Measurements from ENCODE around the gene PDSS2.

The PDSS2 gene

GRCh38 chr6:107400616-107401147 lies 58.7 kb downstream of the PDSS2 start:
- FAIRE-seq, result no peak
- DNase-seq (ENCODE audit: insufficient read length, low spot score), result no peak
- TF ChIP-seq POLR2AphosphoS5 (IDR thresholded peaks at IDR 0.05; ENCODE audit: low read depth, low read length), result no peak
- TF ChIP-seq TAF1 (IDR thresholded peaks at IDR 0.05; ENCODE audit: low read depth, low read length), result no peak
- no peak for TF ChIP-seq POLR2A (IDR thresholded peaks at IDR 0.05; ENCODE audit: low read depth, low read length)

GRCh38 chr6:107399935-107400334 lies 59.4 kb downstream of the PDSS2 start:
- DNase-seq (ENCODE audit: insufficient read length, low spot score) (no peak), FAIRE-seq (no peak)
- no peak for TF ChIP-seq SPI1 (IDR thresholded peaks at IDR 0.05; ENCODE audit: low read depth, low read length)

DNA sequence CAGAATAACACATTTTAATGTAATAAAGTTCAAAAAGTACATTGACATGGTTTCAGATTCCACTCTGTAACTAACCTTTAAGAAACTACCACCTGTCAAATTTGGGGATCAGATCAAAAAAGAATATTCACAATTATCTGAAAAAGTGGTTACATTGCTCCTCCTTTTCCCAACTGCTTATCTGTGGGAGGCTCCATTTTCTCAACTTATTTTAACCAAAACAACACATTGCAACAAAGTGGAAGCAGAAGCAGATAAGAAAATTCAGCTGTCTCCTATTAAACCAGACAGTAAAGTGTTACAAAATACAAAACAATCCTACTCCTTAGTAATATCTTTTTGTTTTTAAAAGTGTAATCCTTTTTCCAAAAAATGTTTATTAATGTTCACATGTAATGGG lies 61.4 kb downstream of the PDSS2 start:
- no peak for TF ChIP-seq POU2F2 (IDR thresholded peaks at IDR 0.05; ENCODE audit: low read depth, low read length)
- TF ChIP-seq POLR2A (IDR thresholded peaks at IDR 0.05; ENCODE audit: low read depth, low read length), result no peak
- no peak for TF ChIP-seq TAF1 (IDR thresholded peaks at IDR 0.05; ENCODE audit: low read depth, low read length)
- DNase-seq (ENCODE audit: insufficient read length, low spot score) (no peak), FAIRE-seq (no peak)

DNA sequence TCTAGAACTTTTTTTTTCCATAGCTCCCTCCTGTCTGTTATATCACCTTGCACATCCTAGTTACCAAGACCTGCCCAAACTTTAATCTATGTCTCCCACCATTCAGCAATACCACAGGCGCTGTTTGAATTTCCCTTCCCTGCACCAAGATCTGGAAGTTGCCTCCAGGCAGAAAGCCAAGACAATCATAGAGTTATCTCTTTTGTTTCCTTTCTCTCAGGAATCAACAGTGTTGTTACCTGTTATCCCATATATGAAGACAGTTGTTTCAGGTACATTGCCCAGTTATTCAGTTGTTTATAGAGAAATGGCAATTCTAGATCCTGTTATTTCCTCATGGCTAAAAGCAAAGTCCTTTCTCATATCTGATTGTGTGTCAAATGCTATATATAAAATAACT lies 63.2 kb downstream of the PDSS2 start:
- no peak for DNase-seq (ENCODE audit: insufficient read length, low spot score)
- no peak for TF ChIP-seq POLR2A (IDR thresholded peaks at IDR 0.05; ENCODE audit: low read depth, low read length)
- TF ChIP-seq SPI1 (IDR thresholded peaks at IDR 0.05; ENCODE audit: low read depth, low read length), result no peak
- TF ChIP-seq POU2F2 (IDR thresholded peaks at IDR 0.05; ENCODE audit: low read depth, low read length), result no peak
- no peak for TF ChIP-seq POLR2AphosphoS5 (IDR thresholded peaks at IDR 0.05; ENCODE audit: low read depth, low read length)
- TF ChIP-seq PAX5 (IDR thresholded peaks at IDR 0.05; ENCODE audit: insufficient read depth, low read length, severe bottlenecking), result no peak
- TF ChIP-seq TAF1 (IDR thresholded peaks at IDR 0.05; ENCODE audit: low read depth, low read length), result no peak
- no peak for FAIRE-seq

GRCh38 chr6:107392069-107392468 lies 67.3 kb downstream of the PDSS2 start:
- DNase-seq (ENCODE audit: insufficient read length, low spot score) (no peak), FAIRE-seq (no peak)
- no peak for TF ChIP-seq TAF1 (IDR thresholded peaks at IDR 0.05; ENCODE audit: low read depth, low read length)
- TF ChIP-seq POLR2AphosphoS5 (IDR thresholded peaks at IDR 0.05; ENCODE audit: low read depth, low read length), result no peak
- no peak for TF ChIP-seq PAX5 (IDR thresholded peaks at IDR 0.05; ENCODE audit: insufficient read depth, low read length, severe bottlenecking)
- no peak for TF ChIP-seq POLR2A (IDR thresholded peaks at IDR 0.05; ENCODE audit: low read depth, low read length)
- no peak for TF ChIP-seq POU2F2 (IDR thresholded peaks at IDR 0.05; ENCODE audit: low read depth, low read length)
- no peak for TF ChIP-seq SPI1 (IDR thresholded peaks at IDR 0.05; ENCODE audit: low read depth, low read length)

GRCh38 chr6:107390685-107391435 lies 68.5 kb downstream of the PDSS2 start:
- FAIRE-seq (no peak), DNase-seq (ENCODE audit: insufficient read length, low spot score) (no peak)
- no peak for TF ChIP-seq POU2F2 (IDR thresholded peaks at IDR 0.05; ENCODE audit: low read depth, low read length)

- no peak for TF ChIP-seq TAF1 (IDR thresholded peaks at IDR 0.05; ENCODE audit: low read depth, low read length)
- FAIRE-seq, result no peak
- no peak for DNase-seq (ENCODE audit: insufficient read length, low spot score)
Observed at GRCh38 chr6:107390056-107390455, 69.3 kb downstream of the PDSS2 start.

DNA sequence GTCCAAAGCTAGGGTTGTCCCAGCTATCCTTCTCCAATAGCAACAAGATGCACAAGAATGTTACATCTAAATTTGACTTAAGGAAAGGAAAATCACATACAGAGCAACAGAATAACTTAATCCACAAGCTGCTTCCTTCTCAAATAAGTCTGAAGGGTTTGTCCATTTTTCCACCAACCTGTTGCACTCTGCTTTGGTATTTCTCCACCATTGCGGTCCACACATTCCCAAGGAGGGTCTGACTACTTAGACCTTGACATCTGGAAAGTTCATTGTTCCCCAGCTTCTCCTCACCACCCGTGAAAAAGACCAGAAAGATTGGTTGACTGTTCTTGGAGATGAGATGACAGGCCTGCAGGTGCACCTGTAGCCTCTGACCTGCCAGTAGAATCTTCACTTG lies 72.5 kb downstream of the PDSS2 start:
- TF ChIP-seq PAX5 (IDR thresholded peaks at IDR 0.05; ENCODE audit: insufficient read depth, low read length, severe bottlenecking) (no peak), POLR2A (IDR thresholded peaks at IDR 0.05; ENCODE audit: low read depth, low read length) (no peak), TAF1 (IDR thresholded peaks at IDR 0.05; ENCODE audit: low read depth, low read length) (no peak), SPI1 (IDR thresholded peaks at IDR 0.05; ENCODE audit: low read depth, low read length) (no peak), POU2F2 (IDR thresholded peaks at IDR 0.05; ENCODE audit: low read depth, low read length) (no peak), POLR2AphosphoS5 (IDR thresholded peaks at IDR 0.05; ENCODE audit: low read depth, low read length) (no peak)
- DNase-seq (ENCODE audit: insufficient read length, low spot score) (no peak), FAIRE-seq (no peak)

DNA sequence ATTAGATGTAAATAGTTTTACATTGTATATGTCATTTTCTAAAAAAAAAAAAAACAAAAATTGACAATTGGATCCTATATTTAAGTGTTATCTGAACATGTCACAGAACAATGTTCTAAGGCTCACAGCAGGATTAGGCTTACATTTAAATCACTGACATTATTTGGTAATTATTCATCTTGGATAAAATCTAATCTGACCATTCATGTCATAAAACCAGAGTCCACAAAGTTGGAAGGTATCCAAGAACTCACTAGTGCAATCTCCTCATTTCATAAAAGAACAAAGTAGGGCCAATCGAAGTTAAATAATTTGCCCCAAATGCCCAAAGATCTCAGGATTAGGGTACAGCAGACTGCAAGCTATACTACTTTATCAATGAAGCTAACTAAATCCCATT lies 73.0 kb downstream of the PDSS2 start:
- TF ChIP-seq POU2F2 (IDR thresholded peaks at IDR 0.05; ENCODE audit: low read depth, low read length), result no peak
- TF ChIP-seq SPI1 (IDR thresholded peaks at IDR 0.05; ENCODE audit: low read depth, low read length), result no peak
- TF ChIP-seq TAF1 (IDR thresholded peaks at IDR 0.05; ENCODE audit: low read depth, low read length), result no peak
- TF ChIP-seq POLR2A (IDR thresholded peaks at IDR 0.05; ENCODE audit: low read depth, low read length), result no peak
- no peak for TF ChIP-seq POLR2AphosphoS5 (IDR thresholded peaks at IDR 0.05; ENCODE audit: low read depth, low read length)
- TF ChIP-seq PAX5 (IDR thresholded peaks at IDR 0.05; ENCODE audit: insufficient read depth, low read length, severe bottlenecking), result no peak
- DNase-seq (ENCODE audit: insufficient read length, low spot score) (no peak), FAIRE-seq (no peak)

DNA sequence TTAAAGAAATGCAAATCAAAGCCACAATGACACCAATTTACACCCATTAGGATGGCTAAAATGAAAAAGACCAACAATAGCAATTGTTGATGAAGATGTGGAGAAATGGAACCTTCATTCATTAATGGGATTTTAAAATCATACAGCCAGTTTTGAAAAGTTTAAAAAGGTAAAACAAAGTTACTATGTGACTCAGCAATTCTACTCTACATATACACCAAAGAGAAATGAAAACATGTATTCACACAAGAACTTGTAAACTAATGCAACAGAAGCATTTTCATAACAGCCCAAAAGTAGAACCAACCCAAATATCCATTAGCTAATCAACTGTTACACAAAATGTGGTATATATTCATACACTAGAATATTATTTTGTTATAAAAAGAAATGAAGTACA lies 75.7 kb downstream of the PDSS2 start:
- TF ChIP-seq TAF1 (IDR thresholded peaks at IDR 0.05; ENCODE audit: low read depth, low read length) (no peak), POU2F2 (IDR thresholded peaks at IDR 0.05; ENCODE audit: low read depth, low read length) (no peak), PAX5 (IDR thresholded peaks at IDR 0.05; ENCODE audit: insufficient read depth, low read length, severe bottlenecking) (no peak), SPI1 (IDR thresholded peaks at IDR 0.05; ENCODE audit: low read depth, low read length) (no peak), POLR2AphosphoS5 (IDR thresholded peaks at IDR 0.05; ENCODE audit: low read depth, low read length) (no peak), POLR2A (IDR thresholded peaks at IDR 0.05; ENCODE audit: low read depth, low read length) (no peak)
- no peak for FAIRE-seq
- no peak for DNase-seq (ENCODE audit: insufficient read length, low spot score)

DNA sequence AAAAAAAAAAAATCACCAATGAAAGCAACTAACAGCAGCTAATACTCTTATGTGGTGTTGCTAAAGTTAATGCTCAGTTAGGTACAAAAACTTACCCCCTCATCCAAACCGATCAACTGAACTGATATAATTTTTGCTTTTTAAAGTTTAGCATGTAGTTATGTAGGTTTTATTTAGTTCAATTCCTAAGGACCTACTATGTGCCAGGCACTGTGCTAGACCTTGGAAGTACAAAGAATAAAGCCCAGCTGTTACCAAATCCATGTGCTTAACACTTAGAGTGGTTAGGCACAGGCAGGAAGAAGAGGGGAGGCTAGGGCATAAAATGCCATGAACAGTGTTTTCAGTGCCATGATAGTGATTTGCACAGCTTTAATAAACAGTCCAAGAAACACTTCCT lies 85.1 kb downstream of the PDSS2 start:
- no peak for TF ChIP-seq POLR2A (IDR thresholded peaks at IDR 0.05; ENCODE audit: low read depth, low read length)
- TF ChIP-seq POLR2AphosphoS5 (IDR thresholded peaks at IDR 0.05; ENCODE audit: low read depth, low read length), result no peak
- TF ChIP-seq POU2F2 (IDR thresholded peaks at IDR 0.05; ENCODE audit: low read depth, low read length), result no peak
- no peak for TF ChIP-seq PAX5 (IDR thresholded peaks at IDR 0.05; ENCODE audit: insufficient read depth, low read length, severe bottlenecking)
- no peak for TF ChIP-seq TAF1 (IDR thresholded peaks at IDR 0.05; ENCODE audit: low read depth, low read length)
- TF ChIP-seq SPI1 (IDR thresholded peaks at IDR 0.05; ENCODE audit: low read depth, low read length), result no peak
- DNase-seq (ENCODE audit: insufficient read length, low spot score) (no peak), FAIRE-seq (no peak)

All from GM12891 (cell line).